ENCODE data around the gene PTPRN2.
"Not testable (repeated sequence)": the region's sequence is repeated elsewhere in the genome, so short reads cannot be mapped to it uniquely, and the experiment has no call there.

Gene PTPRN2

GRCh38 chr7:157568106-157568769, 1019.4 kb downstream of the PTPRN2 start:
- CTCF ChIA-PET: interaction anchor here (0.8 kb wide), 2 partner anchors 9 to 44 kb away, joined by 3 read pairs; no protein-coding TSS in a partner anchor
- Mint-ChIP-seq H3K36me3 (peaks cover 1% of the 10 kb centered on the region), H3K4me1 (peaks cover 36% of the 10 kb centered on the region), H3K9me3 (no peaks in the 10 kb centered on the region), H3K27me3 (peaks cover 27% of the 10 kb centered on the region), H3K4me3 (peak overlapping the region; percentile 81), H3K27ac (peak overlapping the region; percentile 9)
- DNase-seq: peak; percentile 16

- peak overlapping the region; percentile 81 for H3K4me3 Mint-ChIP-seq
These were observed 1020.0 kb downstream of the PTPRN2 start for GRCh38 chr7:157567666-157568065.

GRCh38 chr7:157566631-157567006, 1021.0 kb downstream of the PTPRN2 start:
- CTCF ChIA-PET: no interaction called here
- no peak overlapping the region for H3K27ac Mint-ChIP-seq
- H3K27me3 Mint-ChIP-seq: peaks cover 20% of the 10 kb centered on the region
- peak; percentile 17 for DNase-seq
- no peak overlapping the region for H3K4me3 Mint-ChIP-seq
- H3K9me3 Mint-ChIP-seq: no peaks in the 10 kb centered on the region
- peaks cover 1% of the 10 kb centered on the region for H3K36me3 Mint-ChIP-seq
- peaks cover 36% of the 10 kb centered on the region for H3K4me1 Mint-ChIP-seq

More at GRCh38 chr7:157567666-157568065, 1020.0 kb downstream of the PTPRN2 start:
- peaks cover 1% of the 10 kb centered on the region for H3K36me3 Mint-ChIP-seq
- DNase-seq: peak; percentile 18
- CTCF ChIA-PET: no interaction called here
- peaks cover 36% of the 10 kb centered on the region for H3K4me1 Mint-ChIP-seq
- H3K27me3 Mint-ChIP-seq: peaks cover 25% of the 10 kb centered on the region
- peak overlapping the region; percentile 28 for H3K27ac Mint-ChIP-seq
- H3K9me3 Mint-ChIP-seq: no peaks in the 10 kb centered on the region

GRCh38 chr7:157565981-157566630, 1021.5 kb downstream of the PTPRN2 start:
- Mint-ChIP-seq H3K27ac (no peak overlapping the region), H3K36me3 (peaks cover 1% of the 10 kb centered on the region), H3K4me1 (peaks cover 36% of the 10 kb centered on the region), H3K9me3 (no peaks in the 10 kb centered on the region), H3K4me3 (no peak overlapping the region), H3K27me3 (peaks cover 20% of the 10 kb centered on the region)
- peak; percentile 3 for DNase-seq
- CTCF ChIA-PET: no interaction called here

- no peak for DNase-seq
- Mint-ChIP-seq H3K27ac (no peak overlapping the region), H3K4me3 (no peak overlapping the region), H3K27me3 (peaks cover 20% of the 10 kb centered on the region), H3K4me1 (peaks cover 31% of the 10 kb centered on the region), H3K9me3 (no peaks in the 10 kb centered on the region), H3K36me3 (peaks cover 1% of the 10 kb centered on the region)
- CTCF ChIA-PET: no interaction called here
These were observed 1022.4 kb downstream of the PTPRN2 start for GRCh38 chr7:157565201-157565626.

- Mint-ChIP-seq H3K36me3 (peaks cover 1% of the 10 kb centered on the region), H3K27ac (no peak overlapping the region)
These were observed 1023.0 kb downstream of the PTPRN2 start for GRCh38 chr7:157564517-157565177.

GRCh38 chr7:157563467-157564135, 1024.0 kb downstream of the PTPRN2 start:
- peaks cover 15% of the 10 kb centered on the region for H3K4me1 Mint-ChIP-seq
- H3K27ac Mint-ChIP-seq, H3K4me3 Mint-ChIP-seq, H3K36me3 Mint-ChIP-seq, DNase-seq, H3K9me3 Mint-ChIP-seq, CTCF ChIA-PET: not testable (repeated sequence)
- peaks cover 17% of the 10 kb centered on the region for H3K27me3 Mint-ChIP-seq

More at GRCh38 chr7:157564517-157565177, 1023.0 kb downstream of the PTPRN2 start:
- CTCF ChIA-PET: no interaction called here
- Mint-ChIP-seq H3K27me3 (peaks cover 20% of the 10 kb centered on the region), H3K9me3 (no peaks in the 10 kb centered on the region), H3K4me1 (peaks cover 25% of the 10 kb centered on the region), H3K4me3 (no peak overlapping the region)
- no peak for DNase-seq

GRCh38 chr7:157562522-157563398, 1024.9 kb downstream of the PTPRN2 start:
- H3K9me3 Mint-ChIP-seq, H3K27ac Mint-ChIP-seq: not testable (repeated sequence)

GRCh38 chr7:157561816-157562410, 1025.7 kb downstream of the PTPRN2 start:
- CTCF ChIA-PET: no interaction called here
- Mint-ChIP-seq H3K36me3 (peaks cover 1% of the 10 kb centered on the region), H3K9me3 (no peaks in the 10 kb centered on the region), H3K4me1 (peaks cover 2% of the 10 kb centered on the region), H3K27ac (no peak overlapping the region), H3K27me3 (peaks cover 4% of the 10 kb centered on the region), H3K4me3 (no peak overlapping the region)
- DNase-seq: no peak

More at GRCh38 chr7:157562522-157563398, 1024.9 kb downstream of the PTPRN2 start:
- H3K27me3 Mint-ChIP-seq, H3K4me3 Mint-ChIP-seq, DNase-seq, H3K36me3 Mint-ChIP-seq, CTCF ChIA-PET, H3K4me1 Mint-ChIP-seq: not testable (repeated sequence)

- Mint-ChIP-seq H3K4me3 (no peak overlapping the region), H3K9me3 (no peaks in the 10 kb centered on the region), H3K27me3 (no peaks in the 10 kb centered on the region), H3K4me1 (no peaks in the 10 kb centered on the region), H3K36me3 (no peaks in the 10 kb centered on the region), H3K27ac (no peak overlapping the region)
- no peak for DNase-seq
- CTCF ChIA-PET: no interaction called here
These were observed 1026.2 kb downstream of the PTPRN2 start for GRCh38 chr7:157561523-157561785.

GRCh38 chr7:157560710-157561522, 1026.7 kb downstream of the PTPRN2 start:
- Mint-ChIP-seq H3K27ac (no peak overlapping the region), H3K9me3 (no peaks in the 10 kb centered on the region), H3K36me3 (no peaks in the 10 kb centered on the region), H3K4me3 (no peak overlapping the region), H3K27me3 (no peaks in the 10 kb centered on the region), H3K4me1 (no peaks in the 10 kb centered on the region)
- CTCF ChIA-PET: no interaction called here
- peak; percentile 5 for DNase-seq

GRCh38 chr7:157560258-157560654, 1027.4 kb downstream of the PTPRN2 start:
- CTCF ChIA-PET: no interaction called here
- H3K4me3 Mint-ChIP-seq: no peak overlapping the region

More at GRCh38 chr7:157560258-157560654, 1027.4 kb downstream of the PTPRN2 start:
- no peaks in the 10 kb centered on the region for H3K27me3 Mint-ChIP-seq
- no peak overlapping the region for H3K27ac Mint-ChIP-seq
- H3K36me3 Mint-ChIP-seq: no peaks in the 10 kb centered on the region
- H3K9me3 Mint-ChIP-seq: no peaks in the 10 kb centered on the region
- DNase-seq: peak; percentile 18
- H3K4me1 Mint-ChIP-seq: no peaks in the 10 kb centered on the region

Data from activated naive CD4-positive, alpha-beta T cell treated with anti-CD3 and anti-CD28 coated beads, Interleukin-2, amount 10 ng/mL, durations not matched to agents 7 days and 5 days (primary cell).